Testis (tissue), 3 donors: ENCODE measurements around the gene INAVA. TPM values are rescaled to one million over a fixed set of nuclear protein-coding genes. Genes with fewer than 3 reads are reported as not detected.

Source experiments
- DNase-seq: peaks from one replicate; pipeline ENCODE4 v3.0.0-alpha.2; 2019
- H3K27ac ChIP-seq, 2 donors: fragments of 200-600 bp; sonication (generic); one replicate each; pipeline ENCODE4 v1.5.1; 2019
- H3K27me3 ChIP-seq: fragments of 200-600 bp; sonication (generic); one replicate; pipeline ENCODE4 v1.5.1; 2019
- H3K36me3 ChIP-seq: fragments of 200-600 bp; sonication (generic); one replicate; pipeline ENCODE4 v1.5.1; 2017; ENCODE audit warnings: low read depth; ENCODE audit errors: missing control alignments
- H3K4me1 ChIP-seq: fragments of 200-600 bp; sonication (generic); one replicate; pipeline ENCODE4 v1.5.1; 2019
- H3K4me3 ChIP-seq, 2 donors: fragments of 200-600 bp; sonication (generic); one replicate each; pipeline ENCODE4 v1.5.1; 2017 to 2019
- H3K9me3 ChIP-seq: fragments of 200-600 bp; sonication (generic); one replicate; pipeline ENCODE4 v1.5.1; 2017
- POLR2A ChIP-seq: fragments of 450-650 bp; IDR thresholded peaks from one replicate; pipeline ENCODE4 v1.6.1; 2017; ENCODE audit warnings: antibody characterized with exemption, mild to moderate bottlenecking, moderate library complexity
- WGBS, 2 donors: methylation state at CpG; one replicate each; pipeline ENCODE4 v1.1.5; 2018; 5-methylcytosine and 5-hydroxymethylcytosine counted together
- intact Hi-C: fragments of 100-400 bp; cut with DNase I; formaldehyde crosslinking; loops from one replicate; pipeline ENCODE4 v1.15.1; 2023; ENCODE audit warnings: low total_unique reads
- polyA plus RNA-seq: library from polyadenylated mRNA; stranded (reverse); fragments of 350-450 nt; fragmentation: Illumina TruSeq; extraction: RNeasy Lipid Tissue Mini Kit (QIAGEN cat#74804); gene quantifications from one replicate; pipeline ENCODE4 v1.2.3, GENCODE V29; 2014; ENCODE audit warnings: low read depth, low replicate concordance; ENCODE audit not compliant: insufficient read depth
- total RNA-seq, 2 donors: library from RNA; depleted of rRNA; stranded (reverse); fragments of >200 nt; gene quantifications; one replicate each; pipeline ENCODE4 v1.2.3, GENCODE V29; 2016
- TF ChIP-seq, protein P1 (sequence below), 3 experiments: fragments of 450-650 bp in 2 of 3; fragments of 200-600 bp in 1 of 3; sonication (generic) in 1 of 3; IDR thresholded peaks; one replicate each; pipeline ENCODE4 v1.5.1; 2016 to 2019; ENCODE audit warnings: antibody characterized with exemption in 3 of 3, mild to moderate bottlenecking in 2 of 3, moderate library complexity in 1 of 3

The INAVA gene
- total and polyA plus RNA-seq, 3 donors from 2014 or later, result 1.5 to 5.8 (median 2.3) TPM

DNA sequence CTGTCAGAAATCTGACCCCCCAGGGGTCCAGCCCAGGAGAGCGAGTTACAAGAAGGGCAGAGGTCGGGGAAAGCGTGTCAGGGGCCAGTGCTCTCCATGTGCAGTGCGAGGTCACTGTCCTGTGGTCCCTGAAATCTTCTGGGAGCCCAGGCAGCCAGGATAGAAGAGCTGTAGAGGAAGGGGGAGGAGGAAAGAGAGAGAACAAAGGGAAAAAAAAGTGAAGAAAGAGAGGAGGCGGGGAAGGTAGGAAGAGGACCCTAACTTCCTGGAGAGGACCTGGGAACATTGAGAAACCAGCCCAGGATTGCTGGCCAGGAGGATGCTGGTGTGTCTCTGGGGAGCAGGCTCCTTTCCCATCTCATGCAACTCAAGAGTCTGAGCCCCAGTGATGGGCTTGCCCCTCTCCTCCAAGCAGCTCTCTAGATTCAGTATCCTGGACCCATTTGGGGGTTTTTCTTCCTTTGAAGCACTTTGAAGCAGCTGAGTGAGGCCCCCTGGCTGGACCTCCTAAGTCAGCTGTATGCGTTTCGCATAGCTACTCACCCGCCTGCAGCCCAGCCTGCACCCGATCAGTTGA lies 6.8 kb upstream of the INAVA start:
- Histone ChIP-seq H3K4me3 (no peak overlapping the region), H3K9me3 (no peaks in the 10 kb centered on the region), H3K4me1 (peaks cover 12% of the 10 kb centered on the region), H3K27me3 (no peaks in the 10 kb centered on the region), H3K36me3 (no peaks in the 10 kb centered on the region), H3K27ac (no peak overlapping the region)
- DNase-seq, result no peak
- intact Hi-C loops, result no loop called here
- TF ChIP-seq POLR2A, result no peak
- TF ChIP-seq, protein P1, sequence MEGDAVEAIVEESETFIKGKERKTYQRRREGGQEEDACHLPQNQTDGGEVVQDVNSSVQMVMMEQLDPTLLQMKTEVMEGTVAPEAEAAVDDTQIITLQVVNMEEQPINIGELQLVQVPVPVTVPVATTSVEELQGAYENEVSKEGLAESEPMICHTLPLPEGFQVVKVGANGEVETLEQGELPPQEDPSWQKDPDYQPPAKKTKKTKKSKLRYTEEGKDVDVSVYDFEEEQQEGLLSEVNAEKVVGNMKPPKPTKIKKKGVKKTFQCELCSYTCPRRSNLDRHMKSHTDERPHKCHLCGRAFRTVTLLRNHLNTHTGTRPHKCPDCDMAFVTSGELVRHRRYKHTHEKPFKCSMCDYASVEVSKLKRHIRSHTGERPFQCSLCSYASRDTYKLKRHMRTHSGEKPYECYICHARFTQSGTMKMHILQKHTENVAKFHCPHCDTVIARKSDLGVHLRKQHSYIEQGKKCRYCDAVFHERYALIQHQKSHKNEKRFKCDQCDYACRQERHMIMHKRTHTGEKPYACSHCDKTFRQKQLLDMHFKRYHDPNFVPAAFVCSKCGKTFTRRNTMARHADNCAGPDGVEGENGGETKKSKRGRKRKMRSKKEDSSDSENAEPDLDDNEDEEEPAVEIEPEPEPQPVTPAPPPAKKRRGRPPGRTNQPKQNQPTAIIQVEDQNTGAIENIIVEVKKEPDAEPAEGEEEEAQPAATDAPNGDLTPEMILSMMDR (IDR thresholded peaks at IDR 0.05), result no peak
- 85 to 87% methylated on average over 9 of the region's 9 CpGs for WGBS, 2 donors

GRCh38 chr1:200888349-200888838 lies 6.3 kb upstream of the INAVA start:
- Histone ChIP-seq H3K27ac (no peak overlapping the region), H3K4me3 (no peak overlapping the region), H3K4me1 (peaks cover 12% of the 10 kb centered on the region), H3K9me3 (no peaks in the 10 kb centered on the region), H3K27me3 (no peaks in the 10 kb centered on the region), H3K36me3 (no peaks in the 10 kb centered on the region)
- DNase-seq, result no peak
- intact Hi-C loops, result no loop called here
- WGBS, 2 donors, result 69 to 82% methylated on average over 4 to 7 of the region's 7 CpGs
- TF ChIP-seq, protein P1 (IDR thresholded peaks at IDR 0.05), result no peak
- no peak for TF ChIP-seq POLR2A

DNA sequence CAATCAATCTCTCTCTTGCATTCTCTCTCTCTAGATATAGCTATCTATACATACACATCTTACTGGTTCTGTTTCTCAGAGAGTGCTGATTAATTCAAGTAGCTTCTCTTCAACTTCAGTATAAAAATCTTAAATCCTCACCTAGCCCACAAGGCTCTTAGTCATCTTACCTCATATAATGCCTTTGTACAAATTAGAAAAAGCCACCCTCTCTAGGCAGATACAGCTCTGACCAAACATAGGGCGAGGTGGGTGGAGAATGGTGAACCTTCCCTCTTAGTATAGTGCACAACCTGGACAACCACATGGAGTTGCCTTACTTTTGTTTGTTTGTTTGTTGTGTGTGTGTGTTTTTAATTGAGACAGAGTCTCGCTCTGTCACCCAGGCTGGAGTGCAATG lies 5.1 kb upstream of the INAVA start:
- 94 to 96% methylated on average over 2 of the region's 2 CpGs for whole genome bisulfite sequencing, 2 donors
- Histone ChIP-seq H3K27me3 (no peaks in the 10 kb centered on the region), H3K27ac (no peak overlapping the region), H3K36me3 (no peaks in the 10 kb centered on the region), H3K9me3 (no peaks in the 10 kb centered on the region), H3K4me3 (no peak overlapping the region), H3K4me1 (peaks cover 16% of the 10 kb centered on the region)
- intact Hi-C loops, result no loop called here
- TF ChIP-seq POLR2A, result no peak
- TF ChIP-seq, protein P1 (IDR thresholded peaks at IDR 0.05), result no peak
- DNase-seq, result no peak

GRCh38 chr1:200890027-200890426 lies 4.7 kb upstream of the INAVA start:
- no peaks in the 10 kb centered on the region for H3K27me3 ChIP-seq
- H3K4me3 ChIP-seq, result no peak overlapping the region
- 90 to 91% methylated on average over 15 of the region's 15 CpGs for WGBS, 2 donors
- no peak overlapping the region for H3K27ac ChIP-seq
- no peaks in the 10 kb centered on the region for H3K9me3 ChIP-seq
- no peak for TF ChIP-seq POLR2A
- TF ChIP-seq, protein P1 (IDR thresholded peaks at IDR 0.05), result no peak
- DNase-seq, result no peak
- no peaks in the 10 kb centered on the region for H3K36me3 ChIP-seq
- intact Hi-C loops, result no loop called here
- peaks cover 17% of the 10 kb centered on the region for H3K4me1 ChIP-seq
